Activated CD8-positive, alpha-beta memory T cell treated with anti-CD3 and anti-CD28 coated beads, Interleukin-2, amount 50 U/mL, for 48 hours (primary cell): ENCODE data around the gene MCIDAS.

ENCODE experiments used
- DNase-seq: peaks from one replicate; pipeline ENCODE4 v3.0.0-alpha.2; 2020

Gene MCIDAS

GRCh38 chr5:55226934-55227663 lies at the start of gene MCIDAS:
Gene MCIDAS (minus strand): TSS chr5:55227315. CDS start chr5:55227138, 177 bp downstream.
- DNase-seq, result peak; percentile 82

GRCh38 chr5:55276771-55277170 lies 49.7 kb upstream of the MCIDAS start:
- no peak for DNase-seq

GRCh38 chr5:55258339-55258738 lies 31.2 kb upstream of the MCIDAS start:
- no peak for DNase-seq

- DNase-seq, result no peak
These were observed 27.7 kb upstream of the MCIDAS start for GRCh38 chr5:55254802-55255201.

GRCh38 chr5:55250064-55250463 lies 22.9 kb upstream of the MCIDAS start:
- DNase-seq, result no peak

GRCh38 chr5:55241746-55242145 lies 14.6 kb upstream of the MCIDAS start:
- no peak for DNase-seq

- no peak for DNase-seq
These were observed 9.7 kb upstream of the MCIDAS start for GRCh38 chr5:55236800-55237199.

GRCh38 chr5:55234121-55234700 lies 7.1 kb upstream of the MCIDAS start:
- DNase-seq, result peak; percentile 59

GRCh38 chr5:55232985-55233928 lies 6.1 kb upstream of the MCIDAS start, which contains the start of gene CCNO:
Gene CCNO (minus strand): TSS chr5:55233608. CDS start chr5:55233523, 85 bp downstream.
- DNase-seq, result peak; percentile 81

GRCh38 chr5:55232271-55232984 lies 5.3 kb upstream of the MCIDAS start:
- peak; percentile 70 for DNase-seq

GRCh38 chr5:55231919-55232270 lies 4.8 kb upstream of the MCIDAS start:
- DNase-seq, result no peak

GRCh38 chr5:55231029-55231918 lies 4.2 kb upstream of the MCIDAS start:
- peak; percentile 59 for DNase-seq

- no peak for DNase-seq
These were observed 3.0 kb upstream of the MCIDAS start for GRCh38 chr5:55230086-55230629.

- DNase-seq, result no peak
These were observed 732 bp upstream of the MCIDAS start for GRCh38 chr5:55227664-55228430.

GRCh38 chr5:55226027-55226933 lies 835 bp downstream of the MCIDAS start:
- DNase-seq, result peak; percentile 91

- DNase-seq, result no peak
These were observed 1.8 kb downstream of the MCIDAS start for GRCh38 chr5:55225346-55225745.

GRCh38 chr5:55223812-55224240 lies 3.3 kb downstream of the MCIDAS start:
- DNase-seq, result no peak

- DNase-seq, result peak; percentile 64
These were observed 3.9 kb downstream of the MCIDAS start for GRCh38 chr5:55222985-55223811.
